SH-SY5Y (cell line): Measurements from ENCODE around the gene DBH.

Experiments used
- GATA2 ChIP-seq: IDR thresholded peaks from 2 replicates; pipeline ENCODE4 v1.6.1; 2011; ENCODE audit warnings: mild to moderate bottlenecking, low read depth, low read length
- GATA3 ChIP-seq: IDR thresholded peaks from 2 replicates; pipeline ENCODE4 v1.6.1; 2011; ENCODE audit warnings: low read depth, mild to moderate bottlenecking, low read length, moderate library complexity

DNA sequence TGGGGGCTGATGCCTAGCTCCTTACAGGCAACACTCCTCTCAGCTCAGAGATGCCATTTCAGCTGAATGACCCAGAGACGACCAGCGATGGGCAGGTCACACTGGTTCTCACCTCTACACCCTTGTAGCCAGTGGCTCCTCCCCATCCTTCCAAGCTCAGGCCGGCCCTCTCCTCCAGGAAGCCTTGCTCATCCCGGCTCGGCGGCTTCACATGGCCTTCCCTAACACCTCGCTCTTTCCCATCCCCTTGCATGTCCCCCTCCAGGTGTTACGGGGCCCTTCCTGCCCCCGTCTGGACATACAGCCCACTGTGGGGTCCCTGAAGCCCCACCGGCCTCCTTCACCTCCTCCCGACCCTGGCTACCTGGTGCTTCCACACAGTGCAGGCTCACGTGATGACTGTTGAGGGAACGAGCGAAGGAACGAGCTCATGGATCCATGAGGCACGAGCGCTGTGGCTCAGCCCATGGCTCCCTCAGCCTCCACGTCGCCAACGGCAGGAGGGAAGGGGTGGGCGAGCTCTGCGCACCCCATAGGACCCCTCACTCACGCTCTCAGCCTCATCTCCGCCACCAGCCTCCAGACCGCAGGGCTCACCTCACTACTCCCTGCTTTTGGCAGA is 56.3 kb downstream of the DBH start:
- TF ChIP-seq GATA2 (no peak), GATA3 (no peak)
